PC-9 (cell line): Measurements from ENCODE around the gene ABR. TPM values are rescaled to one million over a fixed set of nuclear protein-coding genes. Genes with fewer than 3 reads are reported as not detected.

Source experiments
- BruUV-seq: library from RNA; stranded (reverse); fragments of 400-500 nt; replicated peaks from 2 replicates; lab custom pipeline; 2021; lab: Mats Ljungman, UMichigan
- CTCF ChIA-PET: fragments of 300-600 bp; sonication (Branson Sonifier 250); formaldehyde crosslinking; loops from one replicate; lab custom pipeline; 2022; ENCODE audit warnings: antibody characterized with exemption; lab: Charles Lee
- POLR2A ChIA-PET: fragments of 300-600 bp; sonication (Branson Sonifier 250); formaldehyde crosslinking; loops from one replicate; lab custom pipeline; 2022; ENCODE audit warnings: antibody characterized with exemption; ENCODE audit not compliant: unreplicated experiment; lab: Charles Lee
- DNase-seq, 2 experiments: peaks; one replicate each; pipeline versions ENCODE4 v3.0.0 to v3.0.0-alpha.2; 2015 to 2022; ENCODE audit warnings: mixed read lengths in 1 of 2
- H2AFZ ChIP-seq: fragments of 200-600 bp; sonication (generic); 2 replicates; pipeline ENCODE4 v1.8.1; 2017; ENCODE audit warnings: antibody characterized with exemption
- H3F3A ChIP-seq: fragments of 200-600 bp; sonication (generic); 2 replicates; pipeline ENCODE4 v1.8.1; 2017; ENCODE audit warnings: antibody characterized with exemption, mild to moderate bottlenecking, low read depth; ENCODE audit not compliant: insufficient read depth
- H3K27ac ChIP-seq: fragments of 200-600 bp; sonication (generic); 2 replicates; pipeline ENCODE4 v1.6.1; 2016; ENCODE audit warnings: mixed run types
- H3K27me3 ChIP-seq: fragments of 200-600 bp; sonication (generic); 2 replicates; pipeline ENCODE4 v1.6.1; 2016; ENCODE audit warnings: low read depth, mixed run types; ENCODE audit not compliant: insufficient read depth
- H3K36me3 ChIP-seq: fragments of 200-600 bp; sonication (generic); 2 replicates; pipeline ENCODE4 v1.6.1; 2016; ENCODE audit warnings: low read depth, mixed run types
- H3K4me1 ChIP-seq: fragments of 200-600 bp; sonication (generic); replicated peaks from 2 replicates; pipeline ENCODE4 v1.6.1; 2016; ENCODE audit warnings: mixed run types; ENCODE audit not compliant: insufficient read depth
- H3K4me2 ChIP-seq: fragments of 200-600 bp; sonication (generic); 2 replicates; pipeline ENCODE4 v1.6.1; 2017; ENCODE audit warnings: mixed run types
- H3K4me3 ChIP-seq: fragments of 200-600 bp; sonication (generic); 2 replicates; pipeline ENCODE4 v1.6.1; 2016; ENCODE audit warnings: mixed run types
- H3K79me2 ChIP-seq: fragments of 200-600 bp; sonication (generic); 2 replicates; pipeline ENCODE4 v1.6.1; 2017; ENCODE audit warnings: low read depth, mixed run types
- H3K9me2 ChIP-seq: fragments of 200-600 bp; sonication (generic); 2 replicates; pipeline ENCODE4 v1.8.1; 2017; ENCODE audit warnings: mild to moderate bottlenecking; ENCODE audit not compliant: insufficient read depth
- H3K9me3 ChIP-seq: fragments of 200-600 bp; sonication (generic); 2 replicates; pipeline ENCODE4 v1.8.1; 2016; ENCODE audit warnings: low read depth; ENCODE audit not compliant: insufficient read depth
- H4K20me1 ChIP-seq: fragments of 200-600 bp; sonication (generic); 2 replicates; pipeline ENCODE4 v1.8.1; 2017; ENCODE audit not compliant: insufficient read depth
- CTCF ChIP-seq: fragments of 200-600 bp; sonication (generic); conservative IDR thresholded peaks from 2 replicates; pipeline ENCODE4 v1.6.1; 2017; ENCODE audit warnings: mixed run types, antibody characterized with exemption, mild to moderate bottlenecking, moderate library complexity
- EZH2 ChIP-seq: fragments of 200-600 bp; sonication (generic); IDR thresholded peaks from 2 replicates; pipeline ENCODE4 v1.8.0; 2017; ENCODE audit warnings: antibody characterized with exemption, low read depth
- intact Hi-C: fragments of 100-400 bp; cut with micrococcal nuclease; formaldehyde crosslinking; loops from one replicate; pipeline ENCODE4 v1.10.0; 2022; ENCODE audit not compliant: unreplicated experiment
- total RNA-seq: library from RNA; stranded (reverse); gene quantifications from 2 replicates; pipeline ENCODE4 v1.2.3, GENCODE V29; 2021

ABR gene
- total RNA-seq, 1 experiment from 2014 or later, result 76.0 TPM

GRCh38 chr17:1111599-1112443, 68.0 kb downstream of the ABR start:
- intact Hi-C loops, result loop anchor here (1.0 kb wide), 2 partner anchors 25 to 51 kb away; no protein-coding TSS in a partner anchor
- peak in 1 of 2 experiments; percentile 67 for DNase-seq
- ChIA-PET POLR2A (interaction anchor here (0.6 to 0.7 kb wide), 2 partner anchors 13 to 707 kb away, joined by 4 to 5 read pairs; no protein-coding TSS in a partner anchor), CTCF (interaction anchor here (2.2 kb wide), 1 partner anchor 11 kb away, joined by 11 read pairs; no protein-coding TSS in a partner anchor)
- H3K9me2 ChIP-seq, result no peaks in the 10 kb centered on the region
- no peaks in the 10 kb centered on the region for H3K9me3 ChIP-seq
- H3K27me3 ChIP-seq, result no peaks in the 10 kb centered on the region
- peaks cover 67% of the 10 kb centered on the region for H3K4me1 ChIP-seq
- no peak overlapping the region; the same call in 1 of the 2 replicates for H3K4me3 ChIP-seq
- no peaks in the 10 kb centered on the region for H4K20me1 ChIP-seq
- H3F3A ChIP-seq, result peaks cover 42% of the 10 kb centered on the region
- H3K79me2 ChIP-seq, result peaks cover 17% of the 10 kb centered on the region
- no peaks in the 10 kb centered on the region for H3K36me3 ChIP-seq
- BruUV-seq, result no TSS peak
- TF ChIP-seq EZH2 (no peak), CTCF (no peak)
- peak overlapping the region; percentile 71 for H2AFZ ChIP-seq
- peak overlapping the region; percentile 88 for H3K4me2 ChIP-seq
- peak overlapping the region; percentile 97 for H3K27ac ChIP-seq

GRCh38 chr17:1110862-1111598, 68.8 kb downstream of the ABR start:
- POLR2A ChIA-PET, result interaction anchor here (0.6 to 0.7 kb wide), 5 partner anchors 14 to 706 kb away, joined by 3 to 5 read pairs (median 4); no protein-coding TSS in a partner anchor
- Histone ChIP-seq H3K4me2 (peak overlapping the region; percentile 88), H2AFZ (peak overlapping the region; percentile 71), H3K27me3 (no peaks in the 10 kb centered on the region), H3K79me2 (peaks cover 18% of the 10 kb centered on the region), H3K27ac (peak overlapping the region; percentile 97), H3K36me3 (no peaks in the 10 kb centered on the region), H3K4me1 (peaks cover 62% of the 10 kb centered on the region), H3K9me3 (no peaks in the 10 kb centered on the region), H3K9me2 (no peaks in the 10 kb centered on the region), H4K20me1 (peaks cover under 1% of the 10 kb centered on the region; the same call in 1 of the 2 replicates), H3K4me3 (peak overlapping the region; percentile 89; the same call in 1 of the 2 replicates), H3F3A (peaks cover 40% of the 10 kb centered on the region)
- TSS peak; percentile 43 for BruUV-seq
- CTCF ChIA-PET, result interaction anchor here (2.2 kb wide), 1 partner anchor 12 kb away, joined by 11 read pairs; no protein-coding TSS in a partner anchor
- TF ChIP-seq EZH2, result no peak
- TF ChIP-seq CTCF, result no peak
- intact Hi-C loops, result loop anchor here (1.0 kb wide), 2 partner anchors 24 to 50 kb away; no protein-coding TSS in a partner anchor
- DNase-seq, result peak; percentile 87 to 88

GRCh38 chr17:1110541-1110861, 69.3 kb downstream of the ABR start:
- H3K4me2 ChIP-seq, result peak overlapping the region; percentile 88
- intact Hi-C loops, result no loop called here
- H3F3A ChIP-seq, result peaks cover 35% of the 10 kb centered on the region
- H2AFZ ChIP-seq, result no peak overlapping the region
- H3K9me2 ChIP-seq, result no peaks in the 10 kb centered on the region
- H3K4me1 ChIP-seq, result peaks cover 57% of the 10 kb centered on the region
- POLR2A ChIA-PET, result interaction anchor here (0.6 to 0.7 kb wide), 3 partner anchors 66 to 376 kb away, joined by 3 to 4 read pairs (median 4); no protein-coding TSS in a partner anchor
- peaks cover 18% of the 10 kb centered on the region for H3K79me2 ChIP-seq
- no peaks in the 10 kb centered on the region for H3K27me3 ChIP-seq
- H3K36me3 ChIP-seq, result no peaks in the 10 kb centered on the region
- no peaks in the 10 kb centered on the region for H3K9me3 ChIP-seq
- CTCF ChIA-PET, result interaction anchor here (2.2 kb wide), 1 partner anchor 12 kb away, joined by 11 read pairs; no protein-coding TSS in a partner anchor
- H3K4me3 ChIP-seq, result peak overlapping the region; percentile 89; the same call in 1 of the 2 replicates
- peak overlapping the region; percentile 97 for H3K27ac ChIP-seq
- BruUV-seq, result no TSS peak
- H4K20me1 ChIP-seq, result peaks cover 5% of the 10 kb centered on the region; the same call in 1 of the 2 replicates
- no peak for DNase-seq
- TF ChIP-seq CTCF, result no peak
- TF ChIP-seq EZH2, result no peak
